H9 (cell line): ENCODE results near the gene GRIK4. TPM values are rescaled to one million over a fixed set of nuclear protein-coding genes. Genes with fewer than 3 reads are reported as not detected.

ENCODE experiments used
- DNase-seq: peaks from one replicate; pipeline ENCODE4 v3.0.0-alpha.2; 2017
- H2AFZ ChIP-seq: one replicate; pipeline ENCODE4 v1.6.1; 2013; ENCODE audit warnings: mild to moderate bottlenecking, low read length, control low read depth, moderate library complexity
- H2AK5ac ChIP-seq: 2 replicates; pipeline ENCODE4 v1.6.1; 2013; ENCODE audit warnings: low read length, control low read depth, mixed read lengths; ENCODE audit not compliant: insufficient read length
- H2BK120ac ChIP-seq: one replicate; pipeline ENCODE4 v1.6.1; 2013; ENCODE audit warnings: low read depth, mild to moderate bottlenecking, low read length, control low read depth, inconsistent platforms; ENCODE audit not compliant: poor library complexity, severe bottlenecking
- H2BK12ac ChIP-seq: 2 replicates; pipeline ENCODE4 v1.6.1; 2013; ENCODE audit warnings: low read length, control low read depth, mixed read lengths, low read depth; ENCODE audit not compliant: insufficient read length
- H2BK15ac ChIP-seq: 2 replicates; pipeline ENCODE4 v1.6.1; 2013; ENCODE audit warnings: low read depth, low read length, control low read depth
- H2BK20ac ChIP-seq: one replicate; pipeline ENCODE4 v1.6.1; 2013; ENCODE audit warnings: low read depth, mild to moderate bottlenecking, low read length, control low read depth, inconsistent platforms; ENCODE audit not compliant: poor library complexity, severe bottlenecking
- H2BK5ac ChIP-seq: 2 replicates; pipeline ENCODE4 v1.6.1; 2013; ENCODE audit warnings: low read length, control low read depth, mixed read lengths; ENCODE audit not compliant: insufficient read length
- H3K14ac ChIP-seq: 2 replicates; pipeline ENCODE4 v1.6.1; 2013; ENCODE audit warnings: low read length, control low read depth; ENCODE audit not compliant: insufficient read depth
- H3K18ac ChIP-seq: 2 replicates; pipeline ENCODE4 v1.6.1; 2013; ENCODE audit warnings: low read depth, mild to moderate bottlenecking, mixed read lengths, low read length, control low read depth; ENCODE audit not compliant: insufficient read length
- H3K23ac ChIP-seq: 2 replicates; pipeline ENCODE4 v1.6.1; 2013; ENCODE audit warnings: low read length, control low read depth, mixed read lengths, low read depth; ENCODE audit not compliant: insufficient read length
- H3K23me2 ChIP-seq: 2 replicates; pipeline ENCODE4 v1.6.1; 2013; ENCODE audit warnings: low read depth, mild to moderate bottlenecking, mixed read lengths, low read length, control low read depth; ENCODE audit not compliant: insufficient read length, poor library complexity, severe bottlenecking
- H3K27ac ChIP-seq: 2 replicates; pipeline ENCODE4 v1.5.1; 2013; ENCODE audit warnings: low read length, control low read depth, mixed read lengths, low read depth; ENCODE audit not compliant: insufficient read length
- H3K27me3 ChIP-seq: 2 replicates; pipeline ENCODE4 v1.6.1; 2013; ENCODE audit warnings: low read length, control low read depth, inconsistent platforms; ENCODE audit not compliant: insufficient read depth
- H3K4ac ChIP-seq: 2 replicates; pipeline ENCODE4 v1.6.1; 2013; ENCODE audit warnings: low read depth, mild to moderate bottlenecking, control low read depth, inconsistent platforms, low read length, moderate library complexity
- H3K4me1 ChIP-seq: 2 replicates; pipeline ENCODE4 v1.6.1; 2013; ENCODE audit warnings: low read length, control low read depth, inconsistent platforms; ENCODE audit not compliant: insufficient read depth
- H3K4me2 ChIP-seq: 2 replicates; pipeline ENCODE4 v1.6.1; 2013; ENCODE audit warnings: low read length, control low read depth, mixed read lengths; ENCODE audit not compliant: insufficient read length, insufficient read depth
- H3K56ac ChIP-seq: 2 replicates; pipeline ENCODE4 v1.6.1; 2013; ENCODE audit warnings: low read depth, mild to moderate bottlenecking, mixed read lengths, low read length, control low read depth; ENCODE audit not compliant: insufficient read length
- H3K79me1 ChIP-seq: 2 replicates; pipeline ENCODE4 v1.6.1; 2013; ENCODE audit warnings: low read depth, mild to moderate bottlenecking, moderate library complexity, low read length, control low read depth, inconsistent platforms; ENCODE audit not compliant: insufficient read depth, poor library complexity, severe bottlenecking
- H3K79me2 ChIP-seq: 2 replicates; pipeline ENCODE4 v1.6.1; 2013; ENCODE audit warnings: low read length, control low read depth, inconsistent platforms; ENCODE audit not compliant: insufficient read depth
- H3K9ac ChIP-seq: 2 replicates; pipeline ENCODE4 v1.6.1; 2013; ENCODE audit warnings: low read length, control low read depth, mixed read lengths; ENCODE audit not compliant: insufficient read length; ENCODE audit errors: extremely low read depth
- H3K9me3 ChIP-seq: one replicate; pipeline ENCODE4 v1.6.1; 2013; ENCODE audit warnings: low read depth, low read length, inconsistent platforms; ENCODE audit not compliant: control insufficient read depth
- H3T11ph ChIP-seq: one replicate; pipeline ENCODE4 v1.6.1; 2013; ENCODE audit warnings: mild to moderate bottlenecking, low read length, control low read depth, inconsistent platforms
- H4K20me1 ChIP-seq: one replicate; pipeline ENCODE4 v1.6.1; 2013; ENCODE audit not compliant: control insufficient read depth, insufficient read length, insufficient read depth
- H4K5ac ChIP-seq: 2 replicates; pipeline ENCODE4 v1.6.1; 2013; ENCODE audit warnings: low read depth, mild to moderate bottlenecking, mixed read lengths, low read length, control low read depth; ENCODE audit not compliant: insufficient read length
- H4K8ac ChIP-seq: replicated peaks from 2 replicates; pipeline ENCODE4 v1.6.1; 2013; ENCODE audit warnings: low read length, control low read depth, mixed read lengths, low read depth; ENCODE audit not compliant: insufficient read length
- H4K91ac ChIP-seq: 2 replicates; pipeline ENCODE4 v1.6.1; 2013; ENCODE audit warnings: low read depth, mild to moderate bottlenecking, moderate library complexity, mixed read lengths, low read length, control low read depth; ENCODE audit not compliant: insufficient read length
- H3K27ac Mint-ChIP-seq, 3 experiments: 2 replicates in 2 of 3; 3 replicates in 1 of 3; pipeline ENCODE4 v1.8.0; 2020 to 2021; ENCODE audit warnings: mixed read lengths in 3 of 3, mild to moderate bottlenecking in 1 of 3, moderate library complexity in 1 of 3
- H3K27me3 Mint-ChIP-seq: 2 replicates; pipeline ENCODE4 v1.8.0; 2021; ENCODE audit warnings: low read depth, mild to moderate bottlenecking, moderate library complexity, mixed read lengths
- H3K36me3 Mint-ChIP-seq, 3 experiments: 2 replicates in 2 of 3; 3 replicates in 1 of 3; pipeline ENCODE4 v1.8.0; 2020 to 2021; ENCODE audit warnings: low read depth in 3 of 3, mixed read lengths in 3 of 3; ENCODE audit not compliant: insufficient read depth in 1 of 3
- H3K4me1 Mint-ChIP-seq, 2 experiments: 2 replicates each; pipeline ENCODE4 v1.8.0; 2020; ENCODE audit warnings: mixed read lengths in 2 of 2
- H3K4me3 Mint-ChIP-seq, 2 experiments: 2 replicates in 1 of 2; 3 replicates in 1 of 2; pipeline ENCODE4 v1.8.0; 2020 to 2021; ENCODE audit warnings: mild to moderate bottlenecking in 2 of 2, mixed read lengths in 2 of 2, moderate library complexity in 1 of 2
- H3K9me3 Mint-ChIP-seq, 2 experiments: 2 replicates in 1 of 2; 3 replicates in 1 of 2; pipeline ENCODE4 v1.8.0; 2020; ENCODE audit warnings: mild to moderate bottlenecking in 2 of 2, mixed read lengths in 2 of 2, moderate library complexity in 1 of 2
- CTCF ChIP-seq: fragments of 200-600 bp; sonication (generic); conservative IDR thresholded peaks from 3 replicates; pipeline ENCODE4 v1.8.0; 2021; ENCODE audit warnings: antibody characterized with exemption, mild to moderate bottlenecking
- WGBS: extraction: QIAGEN DNeasy Blood & Tissue Kit; methylation state at CpG from one replicate; pipeline ENCODE4 v1.1.7; 2013; ENCODE audit warnings: missing lambda C conversion rate, low lambda C conversion rate, mixed read lengths; ENCODE audit not compliant: insufficient read length; ENCODE audit errors: extremely low coverage; 5-methylcytosine and 5-hydroxymethylcytosine counted together
- total RNA-seq: library from RNA; stranded (reverse); gene quantifications from 2 replicates; pipeline ENCODE4 v1.2.1, GENCODE V29; 2021

GRIK4 gene
- total RNA-seq, 1 experiment from 2014 or later, result 2.3 TPM

- Histone ChIP-seq H2AK5ac (no peak overlapping the region), H3K27ac (no peak overlapping the region), H3K4me1 (no peaks in the 10 kb centered on the region), H2AFZ (no peak overlapping the region), H3K79me1 (no peaks in the 10 kb centered on the region), H3K23ac (no peak overlapping the region), H3K79me2 (no peaks in the 10 kb centered on the region), H2BK120ac (no peak overlapping the region), H3K4ac (no peak overlapping the region), H3K9me3 (no peaks in the 10 kb centered on the region), H2BK15ac (no peak overlapping the region), H3K9ac (no peak overlapping the region), H3T11ph (no peak overlapping the region), H4K8ac (no peak overlapping the region), H2BK20ac (no peak overlapping the region), H3K14ac (no peak overlapping the region), H3K27me3 (no peaks in the 10 kb centered on the region), H3K18ac (no peak overlapping the region), H2BK5ac (no peak overlapping the region), H3K56ac (no peak overlapping the region), H3K23me2 (no peaks in the 10 kb centered on the region), H3K4me2 (no peak overlapping the region), H4K5ac (no peak overlapping the region), H2BK12ac (no peak overlapping the region), H4K20me1 (no peaks in the 10 kb centered on the region), H4K91ac (no peak overlapping the region)
- H3K4me1 Mint-ChIP-seq, result peaks cover 8 to 33% of the 10 kb centered on the region in 2 experiments
- peaks cover 54% of the 10 kb centered on the region for H3K27me3 Mint-ChIP-seq
- H3K4me3 Mint-ChIP-seq, result no peak overlapping the region
- H3K9me3 Mint-ChIP-seq, result no peaks in the 10 kb centered on the region
- TF ChIP-seq CTCF, result no peak
- no peak for DNase-seq
- no peak overlapping the region for H3K27ac Mint-ChIP-seq
- WGBS, result no CpG with 5 or more reads among the region's 2 CpGs
- H3K36me3 Mint-ChIP-seq, result no peaks in the 10 kb centered on the region; a peak in 1 of 7 replicates
Measured at GRCh38 chr11:120630122-120630521, 118.6 kb downstream of the GRIK4 start.
